GM18868 (cell line): ENCODE data around the gene ASB18.
"Not testable (repeated sequence)": the region's sequence is repeated elsewhere in the genome, so short reads cannot be mapped to it uniquely, and the experiment has no call there.

Experiments
- ATAC-seq: cut with Tn5 transposase; IDR thresholded peaks from one replicate; pipeline ENCODE4 v1.9.1; 2021; ENCODE audit warnings: mild to moderate bottlenecking, moderate library complexity; ENCODE audit not compliant: unreplicated experiment

The ASB18 gene

GRCh38 chr2:236264256-236264655 lies at the start of gene ASB18:
Gene ASB18 (minus strand): TSS chr2:236264406. CDS start chr2:236264345, 61 bp downstream.
- ATAC-seq = no peak

- no peak for ATAC-seq
Measured at GRCh38 chr2:236311286-236311685, 47.1 kb upstream of the ASB18 start.

- no peak for ATAC-seq
Measured at GRCh38 chr2:236309669-236310029, 45.4 kb upstream of the ASB18 start.

- ATAC-seq = no peak
Measured at GRCh38 chr2:236308855-236309668, 44.9 kb upstream of the ASB18 start.

GRCh38 chr2:236307641-236308040 lies 43.4 kb upstream of the ASB18 start:
- ATAC-seq = no peak

GRCh38 chr2:236306825-236307540 lies 42.8 kb upstream of the ASB18 start:
- no peak for ATAC-seq

GRCh38 chr2:236305964-236306605 lies 41.9 kb upstream of the ASB18 start:
- ATAC-seq = no peak

- no peak for ATAC-seq
Measured at GRCh38 chr2:236305531-236305930, 41.3 kb upstream of the ASB18 start.

- ATAC-seq = no peak
Measured at GRCh38 chr2:236303935-236304334, 39.7 kb upstream of the ASB18 start.

GRCh38 chr2:236302555-236302954 lies 38.3 kb upstream of the ASB18 start:
- no peak for ATAC-seq

- ATAC-seq = no peak
Measured at GRCh38 chr2:236298924-236299475, 34.8 kb upstream of the ASB18 start.

- no peak for ATAC-seq
Measured at GRCh38 chr2:236295481-236295880, 31.3 kb upstream of the ASB18 start.

- no peak for ATAC-seq
Measured at GRCh38 chr2:236294647-236295046, 30.4 kb upstream of the ASB18 start.

- no peak for ATAC-seq
Measured at GRCh38 chr2:236293241-236293810, 29.1 kb upstream of the ASB18 start.

- no peak for ATAC-seq
Measured at GRCh38 chr2:236291911-236292310, 27.7 kb upstream of the ASB18 start.

- ATAC-seq = no peak
Measured at GRCh38 chr2:236291476-236291875, 27.3 kb upstream of the ASB18 start.

GRCh38 chr2:236290742-236291425 lies 26.7 kb upstream of the ASB18 start:
- ATAC-seq = no peak

GRCh38 chr2:236289766-236290462 lies 25.7 kb upstream of the ASB18 start:
- ATAC-seq = no peak

GRCh38 chr2:236288373-236288772 lies 24.2 kb upstream of the ASB18 start:
- not testable (repeated sequence) for ATAC-seq

GRCh38 chr2:236287656-236288055 lies 23.4 kb upstream of the ASB18 start:
- ATAC-seq = no peak
